GM12878 (cell line): Measurements from ENCODE around the gene PCSK6.

Source experiments
- CBX5 ChIP-seq: sonication (generic); IDR thresholded peaks from 2 replicates; pipeline ENCODE4 v1.6.1; 2016; ENCODE audit warnings: low read depth, moderate library complexity, mild to moderate bottlenecking, inconsistent platforms
- CREB1 ChIP-seq: IDR thresholded peaks from 2 replicates; pipeline ENCODE4 v1.6.1; 2012; ENCODE audit warnings: low read depth, mild to moderate bottlenecking, inconsistent platforms
- CTCF ChIP-seq, 3 experiments: IDR thresholded peaks in 2 of 3; conservative IDR thresholded peaks in 1 of 3; 2 replicates each; pipeline ENCODE4 v1.5.1; 2011; ENCODE audit warnings: low read depth in 3 of 3, low read length in 3 of 3, mild to moderate bottlenecking in 3 of 3, control low read depth in 2 of 3, moderate library complexity in 2 of 3, inconsistent platforms in 1 of 3, mixed read lengths in 1 of 3; ENCODE audit not compliant: control insufficient read depth in 2 of 3, insufficient read depth in 1 of 3; ENCODE audit errors: extremely low read depth in 1 of 3
- ELK1 ChIP-seq: IDR thresholded peaks from 2 replicates; pipeline ENCODE4 v1.6.1; 2012; ENCODE audit warnings: low read depth, low read length, improper control_type of control experiment
- EP300 ChIP-seq, 2 experiments: fragments of 150-350 bp in 1 of 2; IDR thresholded peaks; 2 replicates each; pipeline ENCODE4 v1.6.1; 2011 to 2012; ENCODE audit warnings: low read depth in 2 of 2, low read length in 2 of 2, borderline replicate concordance in 1 of 2, improper control_type of control experiment in 1 of 2, inconsistent platforms in 1 of 2; ENCODE audit not compliant: control insufficient read depth in 1 of 2
- ESRRA ChIP-seq: IDR thresholded peaks from 2 replicates; pipeline ENCODE4 v1.6.1; 2012; ENCODE audit warnings: mild to moderate bottlenecking, low read length, improper control_type of control experiment
- EZH2 ChIP-seq: IDR thresholded peaks from 2 replicates; pipeline ENCODE4 v1.6.1; 2012; ENCODE audit warnings: low read depth, mild to moderate bottlenecking, control low read depth, inconsistent platforms, low read length, borderline replicate concordance; ENCODE audit not compliant: control insufficient read depth
- GABPA ChIP-seq: IDR thresholded peaks from 2 replicates; pipeline ENCODE4 v1.6.1; 2014; ENCODE audit warnings: antibody characterized with exemption, low read depth, mild to moderate bottlenecking, inconsistent platforms
- NR2C2 ChIP-seq: IDR thresholded peaks from 2 replicates; pipeline ENCODE4 v1.6.1; 2011; ENCODE audit warnings: borderline replicate concordance, low read depth; ENCODE audit not compliant: control insufficient read depth, insufficient read length
- POLR2AphosphoS5 ChIP-seq: IDR thresholded peaks from 2 replicates; pipeline ENCODE4 v1.6.1; 2011; ENCODE audit warnings: mild to moderate bottlenecking, low read length, inconsistent platforms
- SMAD1 ChIP-seq: fragments of 450-650 bp; IDR thresholded peaks from 2 replicates; pipeline ENCODE4 v1.6.1; 2018; ENCODE audit warnings: mild to moderate bottlenecking, low read depth; ENCODE audit not compliant: partially characterized antibody
- TAF1 ChIP-seq: IDR thresholded peaks from 2 replicates; pipeline ENCODE4 v1.6.1; 2011; ENCODE audit warnings: mild to moderate bottlenecking, low read depth, low read length, borderline replicate concordance
- YY1 ChIP-seq: IDR thresholded peaks from 2 replicates; pipeline ENCODE4 v1.6.1; 2011; ENCODE audit warnings: low read depth, mild to moderate bottlenecking, low read length
- ZNF24 ChIP-seq: fragments of 450-650 bp; IDR thresholded peaks from 2 replicates; pipeline ENCODE4 v1.6.1; 2017; ENCODE audit warnings: antibody characterized with exemption, mild to moderate bottlenecking

- TF ChIP-seq CBX5 (no peak), NR2C2 (no peak), ZNF24 (no peak), CREB1 (no peak), EP300 (IDR thresholded peaks at IDR 0.05; ENCODE audit: borderline replicate concordance in 1 of 2, control insufficient read depth in 1 of 2, low read depth in 2 of 2, low read length in 2 of 2) (no peak), CTCF (IDR thresholded peaks at IDR 0.05 in 2 of 3, conservative IDR thresholded peaks at IDR 0.05 in 1 of 3; ENCODE audit: control insufficient read depth in 2 of 3, extremely low read depth in 1 of 3, insufficient read depth in 1 of 3, low read depth in 3 of 3, low read length in 3 of 3) (no peak), POLR2AphosphoS5 (no peak), YY1 (no peak), ESRRA (no peak), EZH2 (no peak), GABPA (no peak), ELK1 (no peak), SMAD1 (no peak), TAF1 (no peak)
These were observed 179.4 kb downstream of the PCSK6 start for GRCh38 chr15:101310161-101310480.
